ENCODE results near the gene DDX39B. TPM values are rescaled to one million over a fixed set of nuclear protein-coding genes. Genes with fewer than 3 reads are reported as not detected.
A peak's percentile ranks its signal among the peaks of the same experiment; 100 is the strongest.
"Not testable (repeated sequence)": the region's sequence is repeated elsewhere in the genome, so short reads cannot be mapped to it uniquely, and the experiment has no call there.

DDX39B gene
- total and polyA plus RNA-seq, 2 donors (not counting 3 experiments of a cell fraction or from before 2014, with no cell fraction given) = 453 to 766 TPM

DNA sequence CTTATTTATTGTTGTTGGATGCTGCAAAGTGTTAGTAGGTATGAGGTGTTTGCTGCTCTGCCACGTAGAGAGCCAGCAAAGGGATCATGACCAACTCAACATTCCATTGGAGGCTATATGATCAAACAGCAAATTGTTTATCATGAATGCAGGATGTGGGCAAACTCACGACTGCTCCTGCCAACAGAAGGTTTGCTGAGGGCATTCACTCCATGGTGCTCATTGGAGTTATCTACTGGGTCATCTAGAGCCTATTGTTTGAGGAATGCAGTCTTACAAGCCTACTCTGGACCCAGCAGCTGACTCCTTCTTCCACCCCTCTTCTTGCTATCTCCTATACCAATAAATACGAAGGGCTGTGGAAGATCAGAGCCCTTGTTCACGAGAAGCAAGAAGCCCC lies 31.8 kb downstream of the DDX39B start:
- Histone ChIP-seq H3K4me1 (ENCODE audit: control insufficient read depth, extremely low read depth, insufficient read depth, low read length) (peaks cover 3% of the 10 kb centered on the region), H2AFZ (ENCODE audit: low read depth, low read length) (no peak overlapping the region), H4K20me1 (replicated peaks; ENCODE audit: control insufficient read depth, extremely low read depth, insufficient read depth, low read length) (no peaks in the 10 kb centered on the region), H3K79me2 (ENCODE audit: control insufficient read depth, insufficient read depth, low read length) (peaks cover 2% of the 10 kb centered on the region), H3K27ac (ENCODE audit: insufficient read depth, low read depth, low read length) (no peak overlapping the region), H3K27me3 (ENCODE audit: control insufficient read depth in 2 of 2, insufficient read depth in 2 of 2, low read length in 2 of 2) (no peaks in the 10 kb centered on the region), H3K9me3 (replicated peaks; ENCODE audit: control insufficient read depth, insufficient read depth, low read length) (no peaks in the 10 kb centered on the region), H3K4me2 (ENCODE audit: insufficient read depth, low read length) (no peak overlapping the region), H3K9me1 (replicated peaks; ENCODE audit: control insufficient read depth, extremely low read depth, insufficient read depth, low read length) (no peaks in the 10 kb centered on the region), H3K4me3 (replicated peaks in 1 of 3; ENCODE audit: insufficient read depth in 1 of 3, low read depth in 1 of 3, low read length in 3 of 3) (no peak overlapping the region), H3K36me3 (ENCODE audit: control insufficient read depth in 2 of 2, extremely low read depth in 1 of 2, insufficient read depth in 2 of 2, low read length in 2 of 2) (peaks cover 5 to 13% of the 10 kb centered on the region in 2 experiments), H3K9ac (replicated peaks; ENCODE audit: extremely low read depth, insufficient read depth, low read length) (no peak overlapping the region)
- FAIRE-seq (no peak), DNase-seq (ENCODE audit: low read depth, low spot score) (no peak)
- dilution Hi-C loops (cut with MboI; ENCODE audit: extremely low pct_ligation_motif_present, low sequenced_read_pairs) (no loop called here), intact Hi-C loops (cut with micrococcal nuclease) (no loop called here)
- POLR2A ChIA-PET = no interaction called here
- no TSS peak for BruUV-seq (replicated peaks)
- no peak for TF ChIP-seq POLR2A (IDR thresholded peaks at IDR 0.05; ENCODE audit: low read depth, low read length)
- TF ChIP-seq POLR2AphosphoS5 (IDR thresholded peaks at IDR 0.05; ENCODE audit: insufficient read depth, low read depth, low read length) = no peak
- TF ChIP-seq GATA2 (IDR thresholded peaks at IDR 0.05; ENCODE audit: insufficient read depth, insufficient read length, low read depth, low read length) = peak; percentile 45
- TF ChIP-seq, protein P1, sequence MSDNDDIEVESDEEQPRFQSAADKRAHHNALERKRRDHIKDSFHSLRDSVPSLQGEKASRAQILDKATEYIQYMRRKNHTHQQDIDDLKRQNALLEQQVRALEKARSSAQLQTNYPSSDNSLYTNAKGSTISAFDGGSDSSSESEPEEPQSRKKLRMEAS (IDR thresholded peaks at IDR 0.05; ENCODE audit: insufficient read depth, insufficient read length) = no peak
- CTCF ChIA-PET = interaction anchor here (1.1 kb wide), 1 partner anchor 17 kb away, joined by 3 read pairs; no protein-coding TSS in a partner anchor

DNA sequence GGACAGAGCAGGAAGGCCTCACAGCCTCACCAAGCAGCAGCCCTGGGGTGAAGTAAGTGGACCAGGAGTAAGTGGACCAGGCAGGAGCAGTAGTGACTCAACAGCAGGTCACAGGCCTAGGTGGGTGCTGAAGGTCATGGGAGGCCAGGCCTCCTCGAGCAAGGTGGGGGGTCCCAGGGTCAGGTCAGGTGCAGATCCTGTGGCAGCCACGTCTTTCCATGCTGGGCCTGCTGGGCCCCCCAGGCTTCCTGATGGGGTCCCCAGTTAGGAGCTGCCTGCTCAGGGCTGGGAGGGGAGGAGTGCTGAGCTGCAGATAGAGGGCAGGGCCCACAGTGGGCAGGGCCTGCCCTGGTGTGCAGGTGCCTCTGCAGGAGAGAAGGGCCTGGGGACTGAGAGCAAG lies 32.8 kb downstream of the DDX39B start:
- H3K4me3 ChIP-seq (replicated peaks in 1 of 3; ENCODE audit: insufficient read depth in 1 of 3, low read depth in 1 of 3, low read length in 3 of 3); H3K9ac ChIP-seq (replicated peaks; ENCODE audit: extremely low read depth, insufficient read depth, low read length); CTCF ChIA-PET; H3K79me2 ChIP-seq (ENCODE audit: control insufficient read depth, insufficient read depth, low read length); dilution Hi-C loops (cut with MboI; ENCODE audit: extremely low pct_ligation_motif_present, low sequenced_read_pairs); H3K9me3 ChIP-seq (replicated peaks; ENCODE audit: control insufficient read depth, insufficient read depth, low read length); DNase-seq (ENCODE audit: low read depth, low spot score); H3K4me2 ChIP-seq (ENCODE audit: insufficient read depth, low read length); H3K4me1 ChIP-seq (ENCODE audit: control insufficient read depth, extremely low read depth, insufficient read depth, low read length); H4K20me1 ChIP-seq (replicated peaks; ENCODE audit: control insufficient read depth, extremely low read depth, insufficient read depth, low read length); POLR2A ChIA-PET; H3K9me1 ChIP-seq (replicated peaks; ENCODE audit: control insufficient read depth, extremely low read depth, insufficient read depth, low read length); BruUV-seq (replicated peaks); H2AFZ ChIP-seq (ENCODE audit: low read depth, low read length); FAIRE-seq; intact Hi-C loops (cut with micrococcal nuclease); H3K27ac ChIP-seq (ENCODE audit: insufficient read depth, low read depth, low read length); H3K27me3 ChIP-seq (ENCODE audit: control insufficient read depth in 2 of 2, insufficient read depth in 2 of 2, low read length in 2 of 2): not testable (repeated sequence)
- H3K36me3 ChIP-seq (ENCODE audit: control insufficient read depth in 2 of 2, extremely low read depth in 1 of 2, insufficient read depth in 2 of 2, low read length in 2 of 2) = peaks cover 5 to 13% of the 10 kb centered on the region in 2 experiments

Data from endothelial cell of umbilical vein (primary cell).